GM23338 (cell line): ENCODE measurements around the gene ABCC3. TPM values are rescaled to one million over a fixed set of nuclear protein-coding genes. Genes with fewer than 3 reads are reported as not detected.
A peak's percentile ranks its signal among the peaks of the same experiment; 100 is the strongest.

Experiments
- ATAC-seq: fragments of 200-7000 bp; cut with Tn5 transposase; 3 replicates; pipeline ENCODE4 v1.9.1; 2020
- DNase-seq: peaks from one replicate; pipeline ENCODE4 v3.0.0-alpha.2; 2015; ENCODE audit warnings: low spot score
- H2AFZ ChIP-seq: fragments of 200-600 bp; sonication (generic); 2 replicates; pipeline ENCODE4 v1.8.0; 2016; ENCODE audit warnings: antibody characterized with exemption, mild to moderate bottlenecking, moderate library complexity
- H3F3A ChIP-seq: fragments of 200-600 bp; sonication (generic); replicated peaks from 2 replicates; pipeline ENCODE4 v1.8.0; 2017; ENCODE audit warnings: antibody characterized with exemption, mixed run types, low read depth
- H3K27ac ChIP-seq: fragments of 200-600 bp; sonication (generic); 2 replicates; pipeline ENCODE4 v1.6.1; 2016; ENCODE audit warnings: low read depth
- H3K27me3 ChIP-seq: fragments of 200-600 bp; sonication (generic); 2 replicates; pipeline ENCODE4 v1.8.0; 2016; ENCODE audit warnings: mild to moderate bottlenecking, mixed run types, moderate library complexity; ENCODE audit not compliant: insufficient read depth
- H3K36me3 ChIP-seq: fragments of 200-600 bp; sonication (generic); 2 replicates; pipeline ENCODE4 v1.8.0; 2016; ENCODE audit warnings: mild to moderate bottlenecking; ENCODE audit not compliant: insufficient read depth
- H3K4me1 ChIP-seq: fragments of 200-600 bp; sonication (generic); 2 replicates; pipeline ENCODE4 v1.8.0; 2016; ENCODE audit warnings: mild to moderate bottlenecking, moderate library complexity; ENCODE audit not compliant: insufficient read depth
- H3K4me2 ChIP-seq: fragments of 200-600 bp; sonication (generic); 2 replicates; pipeline ENCODE4 v1.7.1; 2017; ENCODE audit warnings: mixed run types
- H3K4me3 ChIP-seq: fragments of 200-600 bp; sonication (generic); 2 replicates; pipeline ENCODE4 v1.6.1; 2016; ENCODE audit warnings: mixed run types
- H3K79me2 ChIP-seq: fragments of 200-600 bp; sonication (generic); replicated peaks from 2 replicates; pipeline ENCODE4 v1.8.0; 2017; ENCODE audit warnings: mild to moderate bottlenecking; ENCODE audit not compliant: insufficient read depth
- H3K9me2 ChIP-seq: fragments of 200-600 bp; sonication (generic); 2 replicates; pipeline ENCODE4 v1.8.0; 2017; ENCODE audit not compliant: insufficient read depth
- H4K20me1 ChIP-seq: fragments of 200-600 bp; sonication (generic); replicated peaks from 2 replicates; pipeline ENCODE4 v1.8.0; 2017; ENCODE audit warnings: mild to moderate bottlenecking; ENCODE audit not compliant: insufficient read depth
- H3K27ac Mint-ChIP-seq: 2 replicates; pipeline ENCODE4 v1.8.0; 2020; ENCODE audit warnings: inconsistent platforms, mild to moderate bottlenecking, moderate library complexity, mixed read lengths
- H3K27me3 Mint-ChIP-seq: 3 replicates; pipeline ENCODE4 v1.8.0; 2022; ENCODE audit warnings: low read depth, mild to moderate bottlenecking, moderate library complexity, mixed read lengths, inconsistent platforms; ENCODE audit not compliant: insufficient read depth, poor library complexity
- H3K36me3 Mint-ChIP-seq: 3 replicates; pipeline ENCODE4 v1.8.0; 2021; ENCODE audit warnings: low read depth, mild to moderate bottlenecking, inconsistent platforms, moderate library complexity, mixed read lengths
- H3K4me1 Mint-ChIP-seq: 3 replicates; pipeline ENCODE4 v1.8.0; 2020; ENCODE audit warnings: mild to moderate bottlenecking, inconsistent platforms, mixed read lengths
- H3K4me3 Mint-ChIP-seq: 3 replicates; pipeline ENCODE4 v1.8.0; 2021; ENCODE audit warnings: moderate library complexity, mild to moderate bottlenecking, inconsistent platforms, mixed read lengths
- H3K9me3 Mint-ChIP-seq: 3 replicates; pipeline ENCODE4 v1.8.0; 2020; ENCODE audit warnings: moderate library complexity, mild to moderate bottlenecking, inconsistent platforms, mixed read lengths
- CREB1 ChIP-seq: fragments of 250-450 bp; sonication (Bioruptor Pico); IDR thresholded peaks from 2 replicates; pipeline ENCODE4 v1.5.0; 2020; ENCODE audit warnings: low read depth, mild to moderate bottlenecking, moderate library complexity
- CTCF ChIP-seq, 2 experiments: fragments of 200-600 bp in 1 of 2; sonication (generic) in 1 of 2; conservative IDR thresholded peaks; 2 replicates each; pipeline versions ENCODE4 v1.5.1 to v1.6.1; 2016 to 2017; ENCODE audit warnings: antibody characterized with exemption in 2 of 2, low read depth in 2 of 2, mild to moderate bottlenecking in 2 of 2, moderate library complexity in 1 of 2
- EZH2 ChIP-seq: fragments of 200-600 bp; sonication (generic); IDR thresholded peaks from one replicate; pipeline ENCODE4 v1.8.0; 2017; ENCODE audit warnings: antibody characterized with exemption, mild to moderate bottlenecking, low read depth; ENCODE audit not compliant: unreplicated experiment
- EZH2phosphoT487 ChIP-seq: fragments of 200-600 bp; sonication (generic); IDR thresholded peaks from one replicate; pipeline ENCODE4 v1.8.1; 2018; ENCODE audit warnings: antibody characterized with exemption; ENCODE audit not compliant: unreplicated experiment
- NANOG ChIP-seq: IDR thresholded peaks from 2 replicates; pipeline ENCODE4 v1.6.1; 2016; ENCODE audit warnings: antibody characterized with exemption, borderline replicate concordance
- STAT1 ChIP-seq: IDR thresholded peaks from one replicate; pipeline ENCODE4 v1.6.1; 2016; ENCODE audit warnings: antibody characterized with exemption; ENCODE audit not compliant: unreplicated experiment
- ZNF114 ChIP-seq: fragments of 250-450 bp; sonication (Bioruptor Pico); IDR thresholded peaks from 2 replicates; pipeline ENCODE4 v1.5.0; 2020; ENCODE audit warnings: mild to moderate bottlenecking, moderate library complexity
- ZNF331 ChIP-seq: fragments of 250-450 bp; sonication (Bioruptor Pico); IDR thresholded peaks from 2 replicates; pipeline ENCODE4 v1.5.0; 2020; ENCODE audit warnings: low read depth, mild to moderate bottlenecking, moderate library complexity
- polyA plus RNA-seq: library from polyadenylated mRNA; unstranded; fragments of >200 nt; fragmentation: Nextera tagmentation; extraction: Ambion mirVana; gene quantifications from 2 replicates; pipeline ENCODE4 v1.2.1, GENCODE V29; 2016
- total RNA-seq: library from RNA; depleted of rRNA; stranded (reverse); fragments of >200 nt; shearing (Covaris generic); gene quantifications from 2 replicates; pipeline ENCODE4 v1.2.3, GENCODE V29; 2014
- TF ChIP-seq, protein P1 (sequence below): IDR thresholded peaks from one replicate; pipeline ENCODE4 v1.6.1; 2018; ENCODE audit warnings: antibody characterized with exemption; ENCODE audit not compliant: unreplicated experiment

ABCC3 gene
- total and polyA plus RNA-seq, 2 experiments from 2014 or later: not detected

- H3K4me1 ChIP-seq: 0 out of 2 replicates have a peak, but pooled peaks cover 3% of the 10 kb centered on the region
- DNase-seq (no peak), ATAC-seq (no peak)
- Mint-ChIP-seq H3K27me3 (peaks cover 9% of the 10 kb centered on the region), H3K27ac (no peak overlapping the region), H3K36me3 (no peaks in the 10 kb centered on the region), H3K4me1 (peaks cover 28% of the 10 kb centered on the region), H3K4me3 (no peak overlapping the region), H3K9me3 (no peaks in the 10 kb centered on the region)
- no peaks in the 10 kb centered on the region for H3K36me3 ChIP-seq
- H4K20me1 ChIP-seq: no peaks in the 10 kb centered on the region
- no peaks in the 10 kb centered on the region for H3K79me2 ChIP-seq
- H3F3A ChIP-seq: no peaks in the 10 kb centered on the region
- H3K9me2 ChIP-seq: no peaks in the 10 kb centered on the region
- H3K27me3 ChIP-seq: no peaks in the 10 kb centered on the region
- no peak overlapping the region for H3K4me2 ChIP-seq
- H3K4me3 ChIP-seq: no peak overlapping the region
- H2AFZ ChIP-seq: peak overlapping the region; percentile 63; the same call in 1 of the 2 replicates
- H3K27ac ChIP-seq: no peak overlapping the region
- TF ChIP-seq CREB1 (CRISPR knock-in tag): no peak
- TF ChIP-seq NANOG: no peak
- TF ChIP-seq CTCF (conservative IDR thresholded peaks at IDR 0.05; ENCODE audit: low read depth in 2 of 2): no peak
- TF ChIP-seq STAT1: no peak
- TF ChIP-seq ZNF114: no peak
- TF ChIP-seq EZH2: no peak
- TF ChIP-seq, protein P1, sequence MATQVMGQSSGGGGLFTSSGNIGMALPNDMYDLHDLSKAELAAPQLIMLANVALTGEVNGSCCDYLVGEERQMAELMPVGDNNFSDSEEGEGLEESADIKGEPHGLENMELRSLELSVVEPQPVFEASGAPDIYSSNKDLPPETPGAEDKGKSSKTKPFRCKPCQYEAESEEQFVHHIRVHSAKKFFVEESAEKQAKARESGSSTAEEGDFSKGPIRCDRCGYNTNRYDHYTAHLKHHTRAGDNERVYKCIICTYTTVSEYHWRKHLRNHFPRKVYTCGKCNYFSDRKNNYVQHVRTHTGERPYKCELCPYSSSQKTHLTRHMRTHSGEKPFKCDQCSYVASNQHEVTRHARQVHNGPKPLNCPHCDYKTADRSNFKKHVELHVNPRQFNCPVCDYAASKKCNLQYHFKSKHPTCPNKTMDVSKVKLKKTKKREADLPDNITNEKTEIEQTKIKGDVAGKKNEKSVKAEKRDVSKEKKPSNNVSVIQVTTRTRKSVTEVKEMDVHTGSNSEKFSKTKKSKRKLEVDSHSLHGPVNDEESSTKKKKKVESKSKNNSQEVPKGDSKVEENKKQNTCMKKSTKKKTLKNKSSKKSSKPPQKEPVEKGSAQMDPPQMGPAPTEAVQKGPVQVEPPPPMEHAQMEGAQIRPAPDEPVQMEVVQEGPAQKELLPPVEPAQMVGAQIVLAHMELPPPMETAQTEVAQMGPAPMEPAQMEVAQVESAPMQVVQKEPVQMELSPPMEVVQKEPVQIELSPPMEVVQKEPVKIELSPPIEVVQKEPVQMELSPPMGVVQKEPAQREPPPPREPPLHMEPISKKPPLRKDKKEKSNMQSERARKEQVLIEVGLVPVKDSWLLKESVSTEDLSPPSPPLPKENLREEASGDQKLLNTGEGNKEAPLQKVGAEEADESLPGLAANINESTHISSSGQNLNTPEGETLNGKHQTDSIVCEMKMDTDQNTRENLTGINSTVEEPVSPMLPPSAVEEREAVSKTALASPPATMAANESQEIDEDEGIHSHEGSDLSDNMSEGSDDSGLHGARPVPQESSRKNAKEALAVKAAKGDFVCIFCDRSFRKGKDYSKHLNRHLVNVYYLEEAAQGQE: no peak
- TF ChIP-seq EZH2phosphoT487: no peak
- TF ChIP-seq ZNF331: no peak
Measured at GRCh38 chr17:50684288-50684611, 49.6 kb downstream of the ABCC3 start.

GRCh38 chr17:50684612-50685333 is 50.1 kb downstream of the ABCC3 start:
- Histone ChIP-seq H3K36me3 (no peaks in the 10 kb centered on the region), H2AFZ (peak overlapping the region; percentile 63; the same call in 1 of the 2 replicates), H4K20me1 (no peaks in the 10 kb centered on the region), H3K4me1 (peaks cover 3% of the 10 kb centered on the region; the same call in 1 of the 2 replicates), H3F3A (no peaks in the 10 kb centered on the region), H3K4me3 (no peak overlapping the region), H3K27me3 (no peaks in the 10 kb centered on the region), H3K79me2 (no peaks in the 10 kb centered on the region), H3K27ac (no peak overlapping the region), H3K4me2 (no peak overlapping the region), H3K9me2 (no peaks in the 10 kb centered on the region)
- H3K4me3 Mint-ChIP-seq: no peak overlapping the region
- H3K27ac Mint-ChIP-seq: no peak overlapping the region
- H3K4me1 Mint-ChIP-seq: peaks cover 31% of the 10 kb centered on the region
- no peaks in the 10 kb centered on the region for H3K36me3 Mint-ChIP-seq
- peaks cover 9% of the 10 kb centered on the region for H3K27me3 Mint-ChIP-seq
- no peak for TF ChIP-seq ZNF114
- no peaks in the 10 kb centered on the region for H3K9me3 Mint-ChIP-seq
- ATAC-seq (peak; percentile 54), DNase-seq (peak; percentile 44)
